Peyer's patch (tissue), 4 donors: ENCODE results near the gene SLITRK4.

Source experiments
- CTCF ChIP-seq, 6 experiments: fragments of 450-650 bp in 4 of 6; fragments of 200-600 bp in 2 of 6; sonication (generic) in 1 of 6; IDR thresholded peaks; one replicate each; pipeline ENCODE4 v1.5.1; 2017 to 2019; ENCODE audit warnings: antibody characterized with exemption in 6 of 6, mild to moderate bottlenecking in 3 of 6, moderate library complexity in 1 of 6
- POLR2A ChIP-seq, 2 donors: fragments of 450-650 bp; IDR thresholded peaks; one replicate each; pipeline ENCODE4 v1.5.1; 2017; ENCODE audit warnings: antibody characterized with exemption in 2 of 2, mild to moderate bottlenecking in 2 of 2, moderate library complexity in 2 of 2

DNA sequence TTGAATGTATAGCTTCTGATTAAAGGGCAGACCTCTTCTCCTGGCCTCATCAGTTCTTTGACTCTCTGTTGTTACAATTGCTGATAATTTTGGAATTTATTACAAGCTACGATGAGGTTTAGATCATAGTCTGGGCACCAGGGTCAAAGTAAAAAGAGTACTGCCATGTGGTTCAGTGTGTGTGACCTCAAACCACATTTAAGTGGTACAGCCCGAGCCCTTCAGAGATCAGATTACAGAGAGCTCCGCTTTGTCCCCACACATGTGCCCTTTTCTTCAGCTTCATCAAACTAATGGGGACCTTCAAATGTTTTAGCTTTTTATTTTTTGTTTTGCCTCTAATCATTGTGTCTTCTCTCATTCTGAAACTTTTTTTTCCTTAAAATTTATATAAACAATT is 47.6 kb upstream of the SLITRK4 start:
- TF ChIP-seq CTCF (IDR thresholded peaks at IDR 0.05) (no peak), POLR2A (IDR thresholded peaks at IDR 0.05) (no peak)
